ENCODE data around the gene SPOCK1. TPM values are rescaled to one million over a fixed set of nuclear protein-coding genes. Genes with fewer than 3 reads are reported as not detected.

The SPOCK1 gene
- total RNA-seq, 1 experiment from 2014 or later: 29.1 TPM

- no peak for DNase-seq (ENCODE audit: low read depth)
Measured at GRCh38 chr5:137361280-137361679, 137.8 kb downstream of the SPOCK1 start.

- no peak for DNase-seq (ENCODE audit: low read depth)
Measured at GRCh38 chr5:137360607-137361006, 138.5 kb downstream of the SPOCK1 start.

GRCh38 chr5:137359941-137360340 lies 139.2 kb downstream of the SPOCK1 start:
- DNase-seq (ENCODE audit: low read depth): no peak

GRCh38 chr5:137357436-137357835 lies 141.7 kb downstream of the SPOCK1 start:
- no peak for DNase-seq (ENCODE audit: low read depth)

- DNase-seq (ENCODE audit: low read depth): no peak
Measured at GRCh38 chr5:137356127-137356526, 143.0 kb downstream of the SPOCK1 start.

- DNase-seq (ENCODE audit: low read depth): no peak
Measured at GRCh38 chr5:137355708-137356107, 143.4 kb downstream of the SPOCK1 start.

GRCh38 chr5:137352095-137352494 lies 147.0 kb downstream of the SPOCK1 start:
- DNase-seq (ENCODE audit: low read depth): no peak

- DNase-seq (ENCODE audit: low read depth): no peak
Measured at GRCh38 chr5:137350791-137351190, 148.3 kb downstream of the SPOCK1 start.

GRCh38 chr5:137348759-137349158 lies 150.4 kb downstream of the SPOCK1 start:
- no peak for DNase-seq (ENCODE audit: low read depth)

- no peak for DNase-seq (ENCODE audit: low read depth)
Measured at GRCh38 chr5:137347865-137348264, 151.3 kb downstream of the SPOCK1 start.

- DNase-seq (ENCODE audit: low read depth): no peak
Measured at GRCh38 chr5:137346281-137346680, 152.8 kb downstream of the SPOCK1 start.

- DNase-seq (ENCODE audit: low read depth): no peak
Measured at GRCh38 chr5:137345396-137345795, 153.7 kb downstream of the SPOCK1 start.

- peak; percentile 47 for DNase-seq (ENCODE audit: low read depth)
Measured at GRCh38 chr5:137344723-137345322, 154.3 kb downstream of the SPOCK1 start.

- DNase-seq (ENCODE audit: low read depth): no peak
Measured at GRCh38 chr5:137344021-137344420, 155.1 kb downstream of the SPOCK1 start.

GRCh38 chr5:137342764-137343163 lies 156.4 kb downstream of the SPOCK1 start:
- DNase-seq (ENCODE audit: low read depth): peak; percentile 79

GRCh38 chr5:137341831-137342230 lies 157.3 kb downstream of the SPOCK1 start:
- DNase-seq (ENCODE audit: low read depth): no peak

- DNase-seq (ENCODE audit: low read depth): no peak
Measured at GRCh38 chr5:137340881-137341280, 158.2 kb downstream of the SPOCK1 start.

GRCh38 chr5:137336565-137337120 lies 162.5 kb downstream of the SPOCK1 start:
- peak; percentile 66 for DNase-seq (ENCODE audit: low read depth)

- DNase-seq (ENCODE audit: low read depth): no peak
Measured at GRCh38 chr5:137336161-137336560, 163.0 kb downstream of the SPOCK1 start.

- no peak for DNase-seq (ENCODE audit: low read depth)
Measured at GRCh38 chr5:137335493-137335892, 163.6 kb downstream of the SPOCK1 start.

- no peak for DNase-seq (ENCODE audit: low read depth)
Measured at GRCh38 chr5:137333928-137334327, 165.2 kb downstream of the SPOCK1 start.

GRCh38 chr5:137333475-137333874 lies 165.7 kb downstream of the SPOCK1 start:
- DNase-seq (ENCODE audit: low read depth): no peak

- DNase-seq (ENCODE audit: low read depth): no peak
Measured at GRCh38 chr5:137332296-137332695, 166.8 kb downstream of the SPOCK1 start.
